ENCODE data around the gene GINM1. TPM values are rescaled to one million over a fixed set of nuclear protein-coding genes. Genes with fewer than 3 reads are reported as not detected.

Gene GINM1
- total and polyA plus RNA-seq, 9 of the 15 experiments (the other 6 are each of a cell fraction or from before 2014, with no cell fraction given) = 5.0 to 19.3 (median 14.2) TPM

DNA sequence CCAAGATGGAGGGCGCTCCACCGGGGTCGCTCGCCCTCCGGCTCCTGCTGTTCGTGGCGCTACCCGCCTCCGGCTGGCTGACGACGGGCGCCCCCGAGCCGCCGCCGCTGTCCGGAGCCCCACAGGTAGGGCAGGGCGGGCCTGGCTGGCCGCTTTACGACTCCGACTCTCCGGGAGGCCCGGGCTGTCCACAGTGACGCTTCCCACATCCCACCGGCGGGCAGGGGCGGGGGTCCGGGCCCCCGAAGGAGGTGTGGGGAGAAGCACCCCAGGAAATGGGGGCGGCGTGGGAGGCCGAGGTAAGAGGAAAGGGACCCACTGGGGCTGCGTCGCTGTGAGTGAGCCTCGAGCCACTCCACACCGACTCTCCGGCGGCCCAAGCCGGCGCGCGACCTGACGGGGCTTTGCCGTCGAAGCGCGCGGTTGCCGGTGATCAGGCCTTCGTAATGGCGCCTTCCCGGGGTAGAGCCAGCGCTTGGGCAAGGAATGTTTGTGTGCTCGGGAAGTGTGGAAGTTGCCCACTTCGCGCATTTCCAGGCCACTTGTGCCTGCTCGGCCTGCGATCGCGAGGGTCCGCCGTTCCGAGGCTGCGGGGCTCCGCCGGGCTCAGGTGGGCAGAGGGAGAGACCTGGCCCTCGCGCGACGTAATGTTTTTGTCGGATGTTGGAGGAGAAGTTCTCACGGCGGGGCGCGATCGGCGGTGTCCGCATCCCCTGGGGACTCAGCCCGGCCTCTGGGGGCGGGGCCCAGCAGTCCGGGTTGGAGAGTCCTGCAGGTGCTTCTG lies 427 bp downstream of the GINM1 start (continued):
- TF ChIP-seq, protein P1, sequence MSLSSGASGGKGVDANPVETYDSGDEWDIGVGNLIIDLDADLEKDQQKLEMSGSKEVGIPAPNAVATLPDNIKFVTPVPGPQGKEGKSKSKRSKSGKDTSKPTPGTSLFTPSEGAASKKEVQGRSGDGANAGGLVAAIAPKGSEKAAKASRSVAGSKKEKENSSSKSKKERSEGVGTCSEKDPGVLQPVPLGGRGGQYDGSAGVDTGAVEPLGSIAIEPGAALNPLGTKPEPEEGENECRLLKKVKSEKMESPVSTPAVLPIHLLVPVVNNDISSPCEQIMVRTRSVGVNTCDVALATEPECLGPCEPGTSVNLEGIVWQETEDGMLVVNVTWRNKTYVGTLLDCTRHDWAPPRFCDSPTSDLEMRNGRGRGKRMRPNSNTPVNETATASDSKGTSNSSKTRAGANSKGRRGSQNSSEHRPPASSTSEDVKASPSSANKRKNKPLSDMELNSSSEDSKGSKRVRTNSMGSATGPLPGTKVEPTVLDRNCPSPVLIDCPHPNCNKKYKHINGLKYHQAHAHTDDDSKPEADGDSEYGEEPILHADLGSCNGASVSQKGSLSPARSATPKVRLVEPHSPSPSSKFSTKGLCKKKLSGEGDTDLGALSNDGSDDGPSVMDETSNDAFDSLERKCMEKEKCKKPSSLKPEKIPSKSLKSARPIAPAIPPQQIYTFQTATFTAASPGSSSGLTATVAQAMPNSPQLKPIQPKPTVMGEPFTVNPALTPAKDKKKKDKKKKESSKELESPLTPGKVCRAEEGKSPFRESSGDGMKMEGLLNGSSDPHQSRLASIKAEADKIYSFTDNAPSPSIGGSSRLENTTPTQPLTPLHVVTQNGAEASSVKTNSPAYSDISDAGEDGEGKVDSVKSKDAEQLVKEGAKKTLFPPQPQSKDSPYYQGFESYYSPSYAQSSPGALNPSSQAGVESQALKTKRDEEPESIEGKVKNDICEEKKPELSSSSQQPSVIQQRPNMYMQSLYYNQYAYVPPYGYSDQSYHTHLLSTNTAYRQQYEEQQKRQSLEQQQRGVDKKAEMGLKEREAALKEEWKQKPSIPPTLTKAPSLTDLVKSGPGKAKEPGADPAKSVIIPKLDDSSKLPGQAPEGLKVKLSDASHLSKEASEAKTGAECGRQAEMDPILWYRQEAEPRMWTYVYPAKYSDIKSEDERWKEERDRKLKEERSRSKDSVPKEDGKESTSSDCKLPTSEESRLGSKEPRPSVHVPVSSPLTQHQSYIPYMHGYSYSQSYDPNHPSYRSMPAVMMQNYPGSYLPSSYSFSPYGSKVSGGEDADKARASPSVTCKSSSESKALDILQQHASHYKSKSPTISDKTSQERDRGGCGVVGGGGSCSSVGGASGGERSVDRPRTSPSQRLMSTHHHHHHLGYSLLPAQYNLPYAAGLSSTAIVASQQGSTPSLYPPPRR (CRISPR knock-in tag; IDR thresholded peaks at IDR 0.05; ENCODE audit: borderline replicate concordance) = 0 out of 2 replicates have a peak, but pooled peaks have one; percentile 17
- TF ChIP-seq ZKSCAN8 (CRISPR knock-in tag; IDR thresholded peaks at IDR 0.05) (no peak), ZNF830 (CRISPR knock-in tag; IDR thresholded peaks at IDR 0.05) (0 out of 2 replicates have a peak, but pooled peaks have one; percentile 68), CBFB (CRISPR knock-in tag; IDR thresholded peaks at IDR 0.05) (peak; percentile 91), ZBTB7A (IDR thresholded peaks at IDR 0.05; ENCODE audit: borderline replicate concordance, control insufficient read depth, low read depth, low read length) (peak; percentile 75; the same call in 1 of the 2 replicates), ZBED1 (IDR thresholded peaks at IDR 0.05) (0 out of 2 replicates have a peak, but pooled peaks have one; percentile 36), MAFG (tag; conservative IDR thresholded peaks at IDR 0.05) (no peak), NCOR1 (IDR thresholded peaks at IDR 0.05) (no peak), GTF2E2 (tag; IDR thresholded peaks at IDR 0.05) (no peak), SIX5 (IDR thresholded peaks at IDR 0.05; ENCODE audit: borderline replicate concordance in 1 of 2, insufficient read depth in 1 of 2, low read depth in 1 of 2, low read length in 2 of 2) (no peak), CREBBP (IDR thresholded peaks at IDR 0.05; ENCODE audit: low read depth, low read length) (no peak), YBX1 (IDR thresholded peaks at IDR 0.05) (no peak), NKRF (IDR thresholded peaks at IDR 0.05; ENCODE audit: borderline replicate concordance) (no peak), ARID2 (IDR thresholded peaks at IDR 0.05) (0 out of 2 replicates have a peak, but pooled peaks have one; percentile 29), SMARCA5 (IDR thresholded peaks at IDR 0.05) (no peak), PRPF4 (IDR thresholded peaks at IDR 0.05; ENCODE audit: insufficient read depth, low read depth, low read length, poor library complexity, severe bottlenecking) (no peak), KLF6 (CRISPR knock-in tag; IDR thresholded peaks at IDR 0.05; ENCODE audit: borderline replicate concordance) (no peak), NFIX (CRISPR knock-in tag; IDR thresholded peaks at IDR 0.05; ENCODE audit: low read depth) (no peak), ILK (tag; IDR thresholded peaks at IDR 0.05; ENCODE audit: borderline replicate concordance, low read depth) (no peak)
- TF ChIP-seq, protein P2, sequence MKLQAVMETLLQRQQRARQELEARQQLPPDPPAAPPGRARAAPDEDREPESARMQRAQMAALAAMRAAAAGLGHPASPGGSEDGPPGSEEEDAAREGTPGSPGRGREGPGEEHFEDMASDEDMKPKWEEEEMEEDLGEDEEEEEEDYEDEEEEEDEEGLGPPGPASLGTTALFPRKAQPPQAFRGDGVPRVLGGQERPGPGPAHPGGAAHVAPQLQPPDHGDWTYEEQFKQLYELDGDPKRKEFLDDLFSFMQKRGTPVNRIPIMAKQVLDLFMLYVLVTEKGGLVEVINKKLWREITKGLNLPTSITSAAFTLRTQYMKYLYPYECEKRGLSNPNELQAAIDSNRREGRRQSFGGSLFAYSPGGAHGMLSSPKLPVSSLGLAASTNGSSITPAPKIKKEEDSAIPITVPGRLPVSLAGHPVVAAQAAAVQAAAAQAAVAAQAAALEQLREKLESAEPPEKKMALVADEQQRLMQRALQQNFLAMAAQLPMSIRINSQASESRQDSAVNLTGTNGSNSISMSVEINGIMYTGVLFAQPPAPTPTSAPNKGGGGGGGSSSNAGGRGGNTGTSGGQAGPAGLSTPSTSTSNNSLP (IDR thresholded peaks at IDR 0.05; ENCODE audit: borderline replicate concordance, low read depth, low read length) = no peak

Data from K562 (cell line).